WERI-Rb-1 (cell line): ENCODE results near the gene SAT1.

Experiments used
- DNase-seq: peaks from one replicate; pipeline ENCODE4 v3.0.0-alpha.2; 2020
- H3K27ac ChIP-seq: fragments of 250-450 bp; sonication (Bioruptor Pico); 2 replicates; pipeline ENCODE4 v1.5.1; 2020; ENCODE audit warnings: mild to moderate bottlenecking, moderate library complexity
- H3K27me3 ChIP-seq: fragments of 250-450 bp; sonication (Bioruptor Pico); 2 replicates; pipeline ENCODE4 v1.5.1; 2021; ENCODE audit warnings: mild to moderate bottlenecking, low read depth, moderate library complexity; ENCODE audit not compliant: insufficient read depth, severe bottlenecking
- H3K36me3 ChIP-seq: fragments of 250-450 bp; sonication (Bioruptor Pico); 2 replicates; pipeline ENCODE4 v1.5.1; 2020; ENCODE audit warnings: mild to moderate bottlenecking, moderate library complexity
- H3K4me3 ChIP-seq: 2 replicates; pipeline ENCODE4 v1.5.1; 2011; ENCODE audit warnings: low read depth, mild to moderate bottlenecking, control low read depth, low read length
- H3K9me3 ChIP-seq: fragments of 250-450 bp; sonication (Bioruptor Pico); 2 replicates; pipeline ENCODE4 v1.5.1; 2021; ENCODE audit warnings: mild to moderate bottlenecking, moderate library complexity; ENCODE audit not compliant: severe bottlenecking
- CTCF ChIP-seq: IDR thresholded peaks from 2 replicates; pipeline ENCODE4 v1.5.1; 2011; ENCODE audit warnings: low read depth, mild to moderate bottlenecking, control low read depth, inconsistent platforms, low read length

SAT1 gene

GRCh38 chrX:23759821-23760220, 23.2 kb upstream of the SAT1 start:
- DNase-seq, result no peak
- H3K27me3 ChIP-seq, result peaks cover 5% of the 10 kb centered on the region
- H3K4me3 ChIP-seq, result no peak overlapping the region
- H3K27ac ChIP-seq, result no peak overlapping the region
- no peaks in the 10 kb centered on the region for H3K9me3 ChIP-seq
- H3K36me3 ChIP-seq, result no peaks in the 10 kb centered on the region
- TF ChIP-seq CTCF, result no peak

GRCh38 chrX:23764188-23764984, 18.6 kb upstream of the SAT1 start:
- Histone ChIP-seq H3K27ac (no peak overlapping the region), H3K36me3 (no peaks in the 10 kb centered on the region), H3K4me3 (no peak overlapping the region), H3K9me3 (no peaks in the 10 kb centered on the region), H3K27me3 (peaks cover 5% of the 10 kb centered on the region)
- TF ChIP-seq CTCF, result no peak
- no peak for DNase-seq

- Histone ChIP-seq H3K27me3 (peaks cover 5% of the 10 kb centered on the region), H3K9me3 (no peaks in the 10 kb centered on the region), H3K4me3 (no peak overlapping the region), H3K27ac (no peak overlapping the region), H3K36me3 (no peaks in the 10 kb centered on the region)
- DNase-seq, result no peak
- TF ChIP-seq CTCF, result no peak
Measured at GRCh38 chrX:23765449-23765848, 17.5 kb upstream of the SAT1 start.

- Histone ChIP-seq H3K36me3 (no peaks in the 10 kb centered on the region), H3K4me3 (no peak overlapping the region), H3K27me3 (peaks cover 5% of the 10 kb centered on the region), H3K27ac (no peak overlapping the region), H3K9me3 (no peaks in the 10 kb centered on the region)
- DNase-seq, result no peak
- TF ChIP-seq CTCF, result no peak
Measured at GRCh38 chrX:23765868-23766267, 17.1 kb upstream of the SAT1 start.

GRCh38 chrX:23766650-23767551, 16.1 kb upstream of the SAT1 start:
- DNase-seq, result no peak
- TF ChIP-seq CTCF, result no peak
- no peak overlapping the region for H3K27ac ChIP-seq
- peaks cover 5% of the 10 kb centered on the region for H3K27me3 ChIP-seq
- H3K4me3 ChIP-seq, result no peak overlapping the region
- no peaks in the 10 kb centered on the region for H3K9me3 ChIP-seq
- H3K36me3 ChIP-seq, result no peaks in the 10 kb centered on the region
